GM23248 (cell line): ENCODE measurements around the gene DNAH11.

Source experiments
- EZH2 ChIP-seq: fragments of 200-600 bp; sonication (generic); IDR thresholded peaks from 2 replicates; pipeline ENCODE4 v1.6.1; 2018; ENCODE audit warnings: antibody characterized with exemption, mild to moderate bottlenecking; ENCODE audit not compliant: insufficient read depth, poor library complexity, severe bottlenecking
- EZH2phosphoT487 ChIP-seq: fragments of 200-600 bp; sonication (generic); IDR thresholded peaks from 2 replicates; pipeline ENCODE4 v1.6.1; 2018; ENCODE audit warnings: antibody characterized with exemption, moderate library complexity, mild to moderate bottlenecking, low read depth; ENCODE audit not compliant: insufficient read depth

- no peak for TF ChIP-seq EZH2
- TF ChIP-seq EZH2phosphoT487: no peak
Measured at GRCh38 chr7:21891291-21891690, 348.5 kb downstream of the DNAH11 start.
